Tibial nerve (tissue), 4 donors: ENCODE results near the gene NFKBIE. TPM values are rescaled to one million over a fixed set of nuclear protein-coding genes. Genes with fewer than 3 reads are reported as not detected.

Source experiments
- DNase-seq, 2 donors: peaks; one replicate each; pipeline ENCODE4 v3.0.0-alpha.2; 2019; ENCODE audit warnings: low spot score in 2 of 2
- H3K27ac ChIP-seq, 4 donors: fragments of 200-600 bp; sonication (generic) in 3 of 4; one replicate each; pipeline ENCODE4 v1.5.1; 2017 to 2019; ENCODE audit warnings: mild to moderate bottlenecking in 1 of 4
- H3K27me3 ChIP-seq, 2 donors: fragments of 200-600 bp; sonication (generic) in 1 of 2; one replicate each; pipeline versions ENCODE4 v1.5.1 to v1.6.0; 2017 to 2019
- H3K36me3 ChIP-seq, 3 donors: fragments of 200-600 bp; sonication (generic); one replicate each; pipeline ENCODE4 v1.5.1; 2018 to 2019
- H3K4me1 ChIP-seq, 4 donors: fragments of 200-600 bp; sonication (generic) in 3 of 4; one replicate each; pipeline ENCODE4 v1.5.1; 2017 to 2019
- H3K4me3 ChIP-seq, 4 donors: fragments of 200-600 bp; sonication (generic) in 3 of 4; one replicate each; pipeline ENCODE4 v1.5.1; 2017 to 2019; ENCODE audit warnings: mild to moderate bottlenecking in 1 of 4, moderate library complexity in 1 of 4
- H3K9me3 ChIP-seq, 4 donors: fragments of 200-600 bp; sonication (generic) in 3 of 4; one replicate each; pipeline ENCODE4 v1.5.1; 2017 to 2019
- CTCF ChIP-seq, 5 experiments: fragments of 200-600 bp in 3 of 5; fragments of 450-650 bp in 2 of 5; sonication (generic) in 3 of 5; IDR thresholded peaks; one replicate each; pipeline ENCODE4 v1.5.1; 2016 to 2019; ENCODE audit warnings: antibody characterized with exemption in 5 of 5, mild to moderate bottlenecking in 3 of 5, moderate library complexity in 2 of 5
- EP300 ChIP-seq, 2 donors: sonication (generic); formaldehyde crosslinking; IDR thresholded peaks; one replicate each; pipeline ENCODE4 v1.6.1; 2017; ENCODE audit warnings: antibody characterized with exemption in 2 of 2, mild to moderate bottlenecking in 1 of 2
- POLR2A ChIP-seq, 2 donors: fragments of 450-650 bp; IDR thresholded peaks; one replicate each; pipeline ENCODE4 v1.6.1; 2017; ENCODE audit warnings: antibody characterized with exemption in 2 of 2, mild to moderate bottlenecking in 2 of 2, moderate library complexity in 2 of 2
- WGBS, 2 donors: methylation state at CpG; one replicate each; pipeline ENCODE4 v1.1.5; 2018; 5-methylcytosine and 5-hydroxymethylcytosine counted together
- total RNA-seq, 4 donors: library from RNA; depleted of rRNA; stranded (reverse); fragments of >200 nt; gene quantifications; one replicate each; pipeline ENCODE4 v1.1.0, GENCODE V29; 2016

NFKBIE gene
- total RNA-seq, 4 donors from 2014 or later, result 12.7 to 20.7 (median 16.0) TPM

GRCh38 chr6:44294832-44295791, 29.8 kb upstream of the NFKBIE start:
- 65 to 69% methylated on average over 7 of the region's 7 CpGs for WGBS, 2 donors
- Histone ChIP-seq H3K27me3 (peaks cover 2 to 73% of the 10 kb centered on the region in 2 donors), H3K27ac (no peak overlapping the region), H3K4me3 (no peak overlapping the region), H3K9me3 (no peaks in the 10 kb centered on the region), H3K36me3 (peaks cover 0 to 7% (median 0%) of the 10 kb centered on the region in 3 donors), H3K4me1 (peaks cover 0 to 17% (median 11%) of the 10 kb centered on the region in 4 donors)
- TF ChIP-seq EP300 (IDR thresholded peaks at IDR 0.05), result no peak
- no peak for TF ChIP-seq CTCF (IDR thresholded peaks at IDR 0.05)
- no peak for TF ChIP-seq POLR2A (IDR thresholded peaks at IDR 0.05)
- no peak for DNase-seq

GRCh38 chr6:44292661-44293365, 27.5 kb upstream of the NFKBIE start:
- no peak for TF ChIP-seq POLR2A (IDR thresholded peaks at IDR 0.05)
- no peak for TF ChIP-seq EP300 (IDR thresholded peaks at IDR 0.05)
- TF ChIP-seq CTCF (IDR thresholded peaks at IDR 0.05), result no peak
- Histone ChIP-seq H3K27ac (no peak overlapping the region), H3K9me3 (no peaks in the 10 kb centered on the region), H3K4me3 (no peak overlapping the region), H3K36me3 (no peaks in the 10 kb centered on the region), H3K27me3 (peaks cover 2 to 91% of the 10 kb centered on the region in 2 donors), H3K4me1 (peaks cover 0 to 12% (median 9%) of the 10 kb centered on the region in 4 donors)
- WGBS, 2 donors, result 86 to 89% methylated on average over 4 of the region's 4 CpGs
- no peak for DNase-seq

- Histone ChIP-seq H3K4me1 (peaks cover 0 to 2% (median under 1%) of the 10 kb centered on the region in 4 donors), H3K9me3 (no peaks in the 10 kb centered on the region), H3K27ac (no peak overlapping the region), H3K36me3 (peaks cover 0 to 7% (median 0%) of the 10 kb centered on the region in 3 donors), H3K27me3 (peaks cover 0 to 86% of the 10 kb centered on the region in 2 donors), H3K4me3 (no peak overlapping the region)
- DNase-seq, result no peak
- TF ChIP-seq EP300 (IDR thresholded peaks at IDR 0.05) (no peak), CTCF (IDR thresholded peaks at IDR 0.05) (no peak), POLR2A (IDR thresholded peaks at IDR 0.05) (no peak)
- 77 to 81% methylated on average over 4 of the region's 4 CpGs for WGBS, 2 donors
These were observed 26.5 kb upstream of the NFKBIE start for GRCh38 chr6:44291841-44292240.

GRCh38 chr6:44289726-44290260, 24.4 kb upstream of the NFKBIE start:
- Histone ChIP-seq H3K27ac (no peak overlapping the region), H3K4me3 (no peak overlapping the region), H3K27me3 (peaks cover 0 to 66% of the 10 kb centered on the region in 2 donors), H3K9me3 (no peaks in the 10 kb centered on the region), H3K36me3 (peaks cover 0 to 18% (median 0%) of the 10 kb centered on the region in 3 donors), H3K4me1 (no peaks in the 10 kb centered on the region)
- DNase-seq, result no peak
- TF ChIP-seq EP300 (IDR thresholded peaks at IDR 0.05) (no peak), CTCF (IDR thresholded peaks at IDR 0.05) (no peak), POLR2A (IDR thresholded peaks at IDR 0.05) (no peak)
- 53 to 62% methylated on average over 7 of the region's 7 CpGs for WGBS, 2 donors
